ENCODE results near the gene EXOC4. TPM values are rescaled to one million over a fixed set of nuclear protein-coding genes. Genes with fewer than 3 reads are reported as not detected.

EXOC4 gene
- total and polyA plus RNA-seq, 2 donors from 2014 or later = 22.8 to 78.7 TPM

DNA sequence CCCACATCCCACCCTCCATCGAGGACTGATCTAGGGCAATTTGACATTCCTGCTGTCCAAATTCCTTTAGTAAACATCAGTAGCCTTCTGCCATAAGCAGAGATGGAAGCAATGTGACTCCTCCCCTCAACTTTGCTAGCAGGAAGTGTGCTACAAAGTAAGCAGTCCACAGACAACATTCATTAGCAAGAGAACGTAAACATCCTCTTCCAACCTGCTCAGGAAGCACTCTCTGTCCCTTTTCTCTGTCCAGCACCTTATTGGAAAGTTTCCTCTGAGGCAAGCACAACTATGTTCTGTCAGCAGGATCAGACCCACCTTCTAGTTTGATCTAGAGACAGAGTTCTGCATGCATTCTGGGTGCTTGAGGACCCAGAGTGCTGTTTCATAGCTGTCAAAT is 826.1 kb downstream of the EXOC4 start:
- Histone ChIP-seq H3K36me3 (ENCODE audit: control insufficient read depth in 2 of 3, insufficient read depth in 3 of 3, low read length in 3 of 3) (no peaks in the 10 kb centered on the region), H3K4me1 (ENCODE audit: control insufficient read depth in 2 of 3, insufficient read depth in 2 of 3, low read depth in 1 of 3, low read length in 3 of 3) (no peaks in the 10 kb centered on the region), H3K9me3 (ENCODE audit: control insufficient read depth in 2 of 3, insufficient read depth in 1 of 3, low read length in 3 of 3) (no peaks in the 10 kb centered on the region), H3K4me3 (ENCODE audit: low read length in 3 of 3) (no peak overlapping the region), H3K27ac (ENCODE audit: low read depth in 2 of 2, low read length in 2 of 2) (no peak overlapping the region), H3K9ac (ENCODE audit: low read length in 3 of 3) (no peak overlapping the region), H3K27me3 (ENCODE audit: control insufficient read depth, insufficient read depth, low read length) (no peaks in the 10 kb centered on the region)
- DNase-seq (no peak), FAIRE-seq (no peak)
- intact Hi-C loops (cut with DNase I) = no loop called here
- TF ChIP-seq CTCF (IDR thresholded peaks at IDR 0.05; ENCODE audit: borderline replicate concordance, extremely low read depth, insufficient read depth) = no peak

DNA sequence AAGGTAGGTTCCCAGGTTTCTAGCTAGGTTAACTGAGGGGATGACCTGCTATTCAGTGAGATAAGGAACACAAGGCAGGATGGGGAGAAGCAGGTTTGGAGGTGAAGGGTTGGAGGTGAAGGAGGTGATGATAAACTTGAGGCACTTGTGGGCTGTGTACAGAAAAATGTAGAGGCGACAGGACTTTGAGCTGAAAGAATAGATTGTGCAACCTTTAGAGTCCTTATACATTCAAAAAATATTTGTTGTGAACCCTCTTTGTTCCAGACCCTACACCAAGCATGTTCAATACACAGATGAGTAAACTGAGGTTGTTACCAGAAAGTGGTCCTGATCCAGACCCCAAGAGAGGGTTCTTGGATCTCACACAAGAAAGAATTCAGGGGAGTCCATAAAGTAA is 828.8 kb downstream of the EXOC4 start:
- DNase-seq (no peak), FAIRE-seq (no peak)
- intact Hi-C loops (cut with DNase I) = no loop called here
- TF ChIP-seq CTCF (IDR thresholded peaks at IDR 0.05; ENCODE audit: borderline replicate concordance, extremely low read depth, insufficient read depth) = no peak
- Histone ChIP-seq H3K9ac (ENCODE audit: low read length in 3 of 3) (no peak overlapping the region), H3K36me3 (ENCODE audit: control insufficient read depth in 2 of 3, insufficient read depth in 3 of 3, low read length in 3 of 3) (no peaks in the 10 kb centered on the region), H3K27me3 (ENCODE audit: control insufficient read depth, insufficient read depth, low read length) (no peaks in the 10 kb centered on the region), H3K4me1 (ENCODE audit: control insufficient read depth in 2 of 3, insufficient read depth in 2 of 3, low read depth in 1 of 3, low read length in 3 of 3) (no peaks in the 10 kb centered on the region), H3K4me3 (ENCODE audit: low read length in 3 of 3) (no peak overlapping the region), H3K27ac (ENCODE audit: low read depth in 2 of 2, low read length in 2 of 2) (no peak overlapping the region), H3K9me3 (ENCODE audit: control insufficient read depth in 2 of 3, insufficient read depth in 1 of 3, low read length in 3 of 3) (no peaks in the 10 kb centered on the region)

- Histone ChIP-seq H3K9me3 (ENCODE audit: control insufficient read depth in 2 of 3, insufficient read depth in 1 of 3, low read length in 3 of 3) (peaks cover 0 to 7% (median under 1%) of the 10 kb centered on the region in 3 donors), H3K9ac (ENCODE audit: low read length in 3 of 3) (no peak overlapping the region), H3K27ac (ENCODE audit: low read depth in 2 of 2, low read length in 2 of 2) (no peak overlapping the region), H3K36me3 (ENCODE audit: control insufficient read depth in 2 of 3, insufficient read depth in 3 of 3, low read length in 3 of 3) (no peaks in the 10 kb centered on the region), H3K4me3 (ENCODE audit: low read length in 3 of 3) (no peak overlapping the region), H3K27me3 (ENCODE audit: control insufficient read depth, insufficient read depth, low read length) (no peaks in the 10 kb centered on the region), H3K4me1 (ENCODE audit: control insufficient read depth in 2 of 3, insufficient read depth in 2 of 3, low read depth in 1 of 3, low read length in 3 of 3) (no peaks in the 10 kb centered on the region)
- FAIRE-seq (no peak), DNase-seq (no peak)
- TF ChIP-seq CTCF (IDR thresholded peaks at IDR 0.05; ENCODE audit: borderline replicate concordance, extremely low read depth, insufficient read depth) = no peak
- intact Hi-C loops (cut with DNase I) = no loop called here
These were observed 831.0 kb downstream of the EXOC4 start for GRCh38 chr7:134083766-134084487.

All from kidney (tissue), 14 donors.